Nephron (organoid): ENCODE measurements around the gene CERS1.

ENCODE experiments used
- H3K27ac Mint-ChIP-seq, 3 experiments: 2 replicates each; pipeline ENCODE4 v1.8.0; 2020; ENCODE audit warnings: mixed read lengths in 3 of 3, mild to moderate bottlenecking in 2 of 3, moderate library complexity in 1 of 3
- H3K27me3 Mint-ChIP-seq: 2 replicates; pipeline ENCODE4 v1.8.0; 2021; ENCODE audit warnings: low read depth, mild to moderate bottlenecking, moderate library complexity, mixed read lengths
- H3K36me3 Mint-ChIP-seq: 2 replicates; pipeline ENCODE4 v1.8.0; 2020; ENCODE audit warnings: low read depth, mixed read lengths
- H3K4me1 Mint-ChIP-seq: 2 replicates; pipeline ENCODE4 v1.8.0; 2020; ENCODE audit warnings: mixed read lengths
- H3K4me3 Mint-ChIP-seq, 3 experiments: 2 replicates each; pipeline ENCODE4 v1.8.0; 2020; ENCODE audit warnings: mild to moderate bottlenecking in 3 of 3, mixed read lengths in 3 of 3, moderate library complexity in 2 of 3
- H3K9me3 Mint-ChIP-seq: 2 replicates; pipeline ENCODE4 v1.8.0; 2020; ENCODE audit warnings: mixed read lengths
- TF ChIP-seq, protein P1 (sequence below), 3 experiments: fragments of 200-600 bp; sonication (generic); IDR thresholded peaks; one replicate each; pipeline ENCODE4 v1.5.0; 2021; ENCODE audit warnings: antibody characterized with exemption in 3 of 3; ENCODE audit not compliant: unreplicated experiment in 3 of 3

The CERS1 gene

DNA sequence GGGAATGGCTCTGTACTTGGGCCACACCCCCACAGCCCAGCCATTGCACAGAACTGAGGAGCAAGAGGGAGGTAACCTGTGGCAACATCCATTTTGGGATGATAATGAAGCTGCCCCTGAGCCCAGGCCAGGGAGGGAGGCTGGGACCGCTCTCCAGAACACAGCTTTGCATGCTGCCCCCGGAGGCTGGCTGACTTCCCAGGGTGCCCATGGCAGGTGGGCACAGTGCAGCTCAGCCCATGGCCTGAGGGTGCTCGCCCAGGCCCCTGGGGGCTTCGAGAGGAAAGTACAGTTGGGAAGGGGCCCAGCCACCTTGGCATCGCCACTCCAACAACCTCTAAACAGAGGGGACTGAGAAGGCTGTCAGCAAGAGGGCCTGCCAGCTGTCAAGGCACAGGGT is 17.5 kb upstream of the CERS1 start:
- Mint-ChIP-seq H3K9me3 (no peaks in the 10 kb centered on the region), H3K36me3 (peaks cover 23% of the 10 kb centered on the region), H3K4me3 (no peak overlapping the region), H3K27me3 (no peaks in the 10 kb centered on the region), H3K4me1 (peaks cover 9% of the 10 kb centered on the region), H3K27ac (no peak overlapping the region)
- TF ChIP-seq, protein P1, sequence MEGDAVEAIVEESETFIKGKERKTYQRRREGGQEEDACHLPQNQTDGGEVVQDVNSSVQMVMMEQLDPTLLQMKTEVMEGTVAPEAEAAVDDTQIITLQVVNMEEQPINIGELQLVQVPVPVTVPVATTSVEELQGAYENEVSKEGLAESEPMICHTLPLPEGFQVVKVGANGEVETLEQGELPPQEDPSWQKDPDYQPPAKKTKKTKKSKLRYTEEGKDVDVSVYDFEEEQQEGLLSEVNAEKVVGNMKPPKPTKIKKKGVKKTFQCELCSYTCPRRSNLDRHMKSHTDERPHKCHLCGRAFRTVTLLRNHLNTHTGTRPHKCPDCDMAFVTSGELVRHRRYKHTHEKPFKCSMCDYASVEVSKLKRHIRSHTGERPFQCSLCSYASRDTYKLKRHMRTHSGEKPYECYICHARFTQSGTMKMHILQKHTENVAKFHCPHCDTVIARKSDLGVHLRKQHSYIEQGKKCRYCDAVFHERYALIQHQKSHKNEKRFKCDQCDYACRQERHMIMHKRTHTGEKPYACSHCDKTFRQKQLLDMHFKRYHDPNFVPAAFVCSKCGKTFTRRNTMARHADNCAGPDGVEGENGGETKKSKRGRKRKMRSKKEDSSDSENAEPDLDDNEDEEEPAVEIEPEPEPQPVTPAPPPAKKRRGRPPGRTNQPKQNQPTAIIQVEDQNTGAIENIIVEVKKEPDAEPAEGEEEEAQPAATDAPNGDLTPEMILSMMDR (IDR thresholded peaks at IDR 0.05; ENCODE audit: unreplicated experiment in 3 of 3): no peak

DNA sequence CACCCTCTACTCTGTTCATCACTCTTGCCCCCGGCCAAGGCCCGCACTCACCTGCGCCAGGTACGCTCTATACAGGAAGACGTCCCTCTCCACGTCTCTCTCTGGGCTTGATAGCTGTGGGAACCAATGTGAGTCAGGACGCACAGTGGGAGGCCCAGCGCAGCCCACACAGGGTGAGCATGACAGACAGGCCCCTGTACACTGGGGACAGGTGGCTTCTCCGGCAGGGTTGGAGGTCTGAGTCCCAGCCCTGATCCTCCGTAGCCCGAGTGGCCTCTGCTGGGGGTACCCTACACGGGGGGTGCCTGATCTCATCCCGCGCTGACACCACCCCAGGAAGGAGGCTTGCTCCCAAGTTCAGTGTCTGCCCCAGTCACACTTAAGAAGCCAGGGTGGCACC is 17.0 kb upstream of the CERS1 start:
- H3K27ac Mint-ChIP-seq: no peak overlapping the region
- H3K4me3 Mint-ChIP-seq: no peak overlapping the region
- H3K9me3 Mint-ChIP-seq: no peaks in the 10 kb centered on the region
- TF ChIP-seq, protein P1 (IDR thresholded peaks at IDR 0.05; ENCODE audit: unreplicated experiment in 3 of 3): no peak
- H3K4me1 Mint-ChIP-seq: peaks cover 5% of the 10 kb centered on the region
- no peaks in the 10 kb centered on the region for H3K27me3 Mint-ChIP-seq
- H3K36me3 Mint-ChIP-seq: peaks cover 23% of the 10 kb centered on the region

DNA sequence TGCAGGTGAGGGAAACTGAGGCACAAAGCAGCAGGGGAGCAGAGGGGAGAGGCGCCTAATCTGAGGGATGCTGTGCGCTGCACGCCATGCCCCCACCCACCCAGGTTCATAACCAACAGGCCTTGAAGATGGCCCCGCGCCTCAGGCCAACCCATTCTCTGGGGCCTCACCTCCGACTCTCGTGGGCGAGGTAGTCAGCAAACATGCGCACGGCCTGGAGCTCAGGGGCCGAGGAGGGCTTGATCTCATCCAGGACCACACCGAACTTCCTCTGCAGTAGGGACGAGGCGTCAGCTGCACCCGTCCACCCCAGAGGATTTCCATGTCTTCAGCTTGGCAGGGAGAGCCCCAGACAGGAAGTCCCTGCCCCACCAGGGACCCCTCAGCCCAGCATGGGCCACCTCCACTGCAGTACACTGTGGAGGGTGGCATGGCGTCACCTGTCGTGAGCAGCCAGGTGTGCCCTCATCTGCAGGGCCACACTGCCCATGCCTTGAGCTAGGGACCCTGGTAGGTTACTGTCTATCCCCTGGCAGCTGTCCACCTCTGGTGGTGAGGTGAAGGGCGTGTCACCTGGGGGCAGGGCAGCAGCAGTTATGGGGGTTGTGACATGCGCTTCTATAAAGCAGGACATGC is 15.0 kb upstream of the CERS1 start:
- Mint-ChIP-seq H3K36me3 (peaks cover 19% of the 10 kb centered on the region), H3K9me3 (no peaks in the 10 kb centered on the region), H3K27me3 (no peaks in the 10 kb centered on the region), H3K4me3 (no peak overlapping the region), H3K27ac (no peak overlapping the region), H3K4me1 (no peaks in the 10 kb centered on the region)
- TF ChIP-seq, protein P1 (IDR thresholded peaks at IDR 0.05; ENCODE audit: unreplicated experiment in 3 of 3): no peak

DNA sequence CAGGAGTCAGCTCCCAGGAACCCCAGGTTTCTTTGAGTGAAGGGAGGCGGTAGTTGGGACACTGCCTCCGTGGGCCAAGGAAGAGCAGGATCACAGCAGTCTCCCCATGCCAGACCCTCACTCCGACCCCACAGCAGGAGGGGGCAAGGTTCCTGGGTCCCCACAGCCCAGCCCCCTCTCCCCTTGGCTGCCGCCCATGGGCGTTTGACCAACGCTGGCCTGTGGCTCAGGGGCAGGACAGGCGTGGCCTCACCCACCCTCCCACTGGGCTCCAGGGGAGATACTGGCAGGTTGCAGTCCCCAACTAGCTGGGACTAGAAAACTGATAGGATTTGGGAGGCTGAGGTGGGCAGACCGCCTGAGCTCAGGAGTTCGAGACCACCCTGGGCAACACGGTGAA is 14.1 kb upstream of the CERS1 start:
- TF ChIP-seq, protein P1 (IDR thresholded peaks at IDR 0.05; ENCODE audit: unreplicated experiment in 3 of 3): no peak
- H3K36me3 Mint-ChIP-seq: peaks cover 20% of the 10 kb centered on the region
- no peaks in the 10 kb centered on the region for H3K9me3 Mint-ChIP-seq
- H3K27me3 Mint-ChIP-seq: no peaks in the 10 kb centered on the region
- no peak overlapping the region for H3K27ac Mint-ChIP-seq
- no peaks in the 10 kb centered on the region for H3K4me1 Mint-ChIP-seq
- H3K4me3 Mint-ChIP-seq: no peak overlapping the region

DNA sequence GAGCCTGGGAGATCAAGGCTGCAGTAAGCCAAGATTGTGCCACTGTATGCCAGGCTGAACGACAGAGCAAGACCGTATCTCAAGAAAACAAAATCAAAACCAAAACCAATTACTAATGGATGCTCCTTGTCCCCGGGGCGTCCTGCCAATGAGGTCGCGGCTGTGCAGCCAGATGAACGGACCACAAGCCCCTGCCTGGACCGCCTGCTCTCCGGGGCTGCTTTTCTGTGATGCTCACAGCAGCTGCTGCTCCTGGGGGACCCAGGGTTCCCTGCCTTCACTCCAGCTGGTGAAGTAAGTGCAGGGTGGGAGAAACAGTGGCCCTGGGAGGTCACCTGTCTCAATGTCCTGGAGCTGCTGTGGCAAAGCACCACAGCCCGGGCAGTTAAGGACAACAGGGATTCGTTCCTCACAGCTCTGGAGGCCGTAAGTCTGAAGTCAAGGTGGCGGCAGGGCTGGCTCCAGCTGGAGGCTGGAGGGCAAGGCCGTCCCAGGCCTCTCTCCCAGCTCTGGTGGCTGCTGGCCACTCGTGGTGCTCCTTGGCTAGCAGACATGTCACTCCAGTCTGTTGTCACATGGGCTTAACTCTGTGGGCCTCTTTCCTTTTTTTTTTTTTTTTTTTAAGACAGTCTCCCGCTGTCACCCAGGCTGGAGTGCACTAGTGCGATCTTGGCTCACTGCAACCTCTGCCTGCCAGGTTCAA is 13.1 kb upstream of the CERS1 start:
- H3K36me3 Mint-ChIP-seq: peaks cover 20% of the 10 kb centered on the region

More for the DNA sequence above, 13.1 kb upstream of the CERS1 start:
- Mint-ChIP-seq H3K27me3 (no peaks in the 10 kb centered on the region), H3K4me1 (no peaks in the 10 kb centered on the region), H3K9me3 (no peaks in the 10 kb centered on the region), H3K27ac (no peak overlapping the region), H3K4me3 (no peak overlapping the region)
- TF ChIP-seq, protein P1 (IDR thresholded peaks at IDR 0.05; ENCODE audit: unreplicated experiment in 3 of 3): no peak
